HepG2 (cell line): ENCODE results near the gene MRPS7. TPM values are rescaled to one million over a fixed set of nuclear protein-coding genes. Genes with fewer than 3 reads are reported as not detected.

ENCODE experiments used
- ATF7-NPFF ChIP-seq: sonication (generic); formaldehyde crosslinking; IDR thresholded peaks from 2 replicates; pipeline ENCODE4 v1.8.1; 2023; ENCODE audit warnings: mild to moderate bottlenecking, low read depth, missing genetic modification reagents, moderate library complexity
- CENPT ChIP-seq: sonication (generic); formaldehyde crosslinking; IDR thresholded peaks from 2 replicates; pipeline ENCODE4 v1.8.0; 2022; ENCODE audit warnings: low read depth, mild to moderate bottlenecking, moderate library complexity, missing genetic modification reagents
- CERS6 ChIP-seq: sonication (generic); formaldehyde crosslinking; IDR thresholded peaks from 2 replicates; pipeline ENCODE4 v1.5.0; 2020; ENCODE audit warnings: missing genetic modification reagents
- HNF4G ChIP-seq, 2 experiments: sonication (generic) in 1 of 2; formaldehyde crosslinking in 1 of 2; IDR thresholded peaks; 2 replicates each; pipeline versions ENCODE4 v1.4.0 to v1.6.1; 2011 to 2020; ENCODE audit warnings: borderline replicate concordance in 2 of 2, low read depth in 2 of 2, mild to moderate bottlenecking in 2 of 2, low read length in 1 of 2, missing genetic modification reagents in 1 of 2, moderate library complexity in 1 of 2
- MZF1 ChIP-seq: sonication (generic); formaldehyde crosslinking; IDR thresholded peaks from 2 replicates; pipeline ENCODE4 v1.8.1; 2023; ENCODE audit warnings: mild to moderate bottlenecking, missing genetic modification reagents, borderline replicate concordance
- PCBP2 ChIP-seq: fragments of 200-400 bp; formaldehyde crosslinking; optimal IDR thresholded peaks from 2 replicates; pipeline ENCODE3; 2018; ENCODE audit warnings: low read length, low read depth; ENCODE audit not compliant: poor library complexity, severe bottlenecking
- POLR2A ChIP-seq, 2 experiments: IDR thresholded peaks; 2 replicates each; pipeline ENCODE4 v1.6.1; 2011; ENCODE audit warnings: low read depth in 2 of 2, low read length in 2 of 2, mild to moderate bottlenecking in 1 of 2, moderate library complexity in 1 of 2; ENCODE audit not compliant: insufficient read depth in 1 of 2
- RBFOX2 ChIP-seq: fragments of 200-400 bp; formaldehyde crosslinking; IDR thresholded peaks from 2 replicates; pipeline ENCODE4 v1.6.1; 2017; ENCODE audit warnings: low read depth, mild to moderate bottlenecking, low read length
- SAFB2 ChIP-seq: sonication (generic); formaldehyde crosslinking; IDR thresholded peaks from 2 replicates; pipeline ENCODE4 v1.5.1; 2020; ENCODE audit warnings: missing genetic modification reagents, low read depth, mild to moderate bottlenecking, borderline replicate concordance
- SIN3A ChIP-seq: IDR thresholded peaks from 2 replicates; pipeline ENCODE4 v1.6.1; 2011; ENCODE audit warnings: low read depth, mild to moderate bottlenecking, control low read depth, low read length, borderline replicate concordance
- SRF ChIP-seq: IDR thresholded peaks from 2 replicates; pipeline ENCODE4 v1.6.1; 2011; ENCODE audit warnings: mild to moderate bottlenecking, low read depth, low read length, moderate library complexity
- TGIF2 ChIP-seq: IDR thresholded peaks from 2 replicates; pipeline ENCODE4 v1.6.1; 2016; ENCODE audit warnings: control low read depth, missing compliant biosample characterization
- TP53 ChIP-seq: sonication (generic); formaldehyde crosslinking; conservative IDR thresholded peaks from 2 replicates; pipeline ENCODE4 v1.4.0; 2020; ENCODE audit warnings: missing genetic modification reagents
- ZMYM2 ChIP-seq: sonication (generic); formaldehyde crosslinking; IDR thresholded peaks from 2 replicates; pipeline ENCODE4 v1.8.0; 2022; ENCODE audit warnings: mild to moderate bottlenecking, missing genetic modification reagents
- ZNF101 ChIP-seq: sonication (generic); formaldehyde crosslinking; IDR thresholded peaks from 2 replicates; pipeline ENCODE4 v1.4.0; 2020; ENCODE audit warnings: mild to moderate bottlenecking, low read depth, missing genetic modification reagents, borderline replicate concordance
- ZNF605 ChIP-seq: sonication (generic); formaldehyde crosslinking; IDR thresholded peaks from 2 replicates; pipeline ENCODE4 v1.8.0; 2022; ENCODE audit warnings: mild to moderate bottlenecking, missing genetic modification reagents
- ZNF713 ChIP-seq: sonication (generic); formaldehyde crosslinking; IDR thresholded peaks from 2 replicates; pipeline ENCODE4 v1.4.0; 2020; ENCODE audit warnings: mild to moderate bottlenecking, missing genetic modification reagents
- ZNF790 ChIP-seq: sonication (generic); formaldehyde crosslinking; IDR thresholded peaks from 2 replicates; pipeline ENCODE4 v1.8.0; 2022; ENCODE audit warnings: missing genetic modification reagents, mild to moderate bottlenecking, borderline replicate concordance
- polyA plus RNA-seq, 8 experiments: library from polyadenylated mRNA; depleted of rRNA in 3 of 8; stranded (reverse) in 7 of 8; unstranded in 1 of 8; fragments of >200 nt; fragmentation: Illumina TruSeq in 4 of 8; extraction: Trizol in 4 of 8; gene quantifications; 2 replicates each; pipeline versions ENCODE4 v1.2.1 to v1.2.3, GENCODE V29; 2011 to 2016; ENCODE audit warnings: low read depth in 4 of 8, missing spikeins in 1 of 8, mixed read lengths in 1 of 8; ENCODE audit not compliant: insufficient read depth in 1 of 8
- total RNA-seq, 5 experiments: library from RNA; depleted of rRNA; stranded (reverse); fragments of >200 nt; fragmentation: Illumina TruSeq; extraction: Trizol; gene quantifications; 2 replicates each; pipeline ENCODE4 v1.2.3, GENCODE V29; 2016; ENCODE audit warnings: low read depth in 1 of 5
- TF ChIP-seq, protein P1 (sequence below): sonication (generic); formaldehyde crosslinking; IDR thresholded peaks from 2 replicates; pipeline ENCODE4 v1.9.0; 2021; ENCODE audit warnings: missing genetic modification reagents, borderline replicate concordance
- TF ChIP-seq, protein P2 (sequence below): sonication (generic); formaldehyde crosslinking; IDR thresholded peaks from 2 replicates; pipeline ENCODE4 v1.5.1; 2020; ENCODE audit warnings: mild to moderate bottlenecking, missing genetic modification reagents, moderate library complexity
- TF ChIP-seq, protein P3 (sequence below): sonication (generic); formaldehyde crosslinking; IDR thresholded peaks from 2 replicates; pipeline ENCODE4 v1.9.0; 2021; ENCODE audit warnings: missing genetic modification reagents, borderline replicate concordance
- TF ChIP-seq, protein P4 (sequence below): sonication (generic); formaldehyde crosslinking; IDR thresholded peaks from 2 replicates; pipeline ENCODE4 v1.8.1; 2023; ENCODE audit warnings: mild to moderate bottlenecking, missing genetic modification reagents

The MRPS7 gene
- total and polyA plus RNA-seq, 2 of the 13 experiments (the other 11 are each of a cell fraction or from before 2014, with no cell fraction given), result 97.0 to 162 TPM

DNA sequence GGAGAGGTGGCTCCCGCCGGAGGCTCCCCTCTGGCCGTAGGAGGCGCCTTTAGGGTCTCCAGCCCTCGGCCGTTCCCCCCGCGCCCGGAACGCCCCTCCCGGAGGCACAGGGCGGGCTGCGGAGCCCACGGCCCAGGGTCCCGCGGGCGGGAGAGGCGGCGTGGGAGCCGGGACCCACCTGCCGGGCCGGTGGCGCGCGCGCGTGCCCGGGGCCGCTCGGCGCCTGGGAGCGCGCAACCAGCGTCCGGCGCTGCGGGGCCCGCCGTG lies 9.2 kb downstream of the MRPS7 start, which contains the start of gene MIF4GD (continued):
- TF ChIP-seq MZF1 (CRISPR knock-in tag), result no peak
- TF ChIP-seq SRF, result 0 out of 2 replicates have a peak, but pooled peaks have one; percentile 36
- TF ChIP-seq, protein P1, sequence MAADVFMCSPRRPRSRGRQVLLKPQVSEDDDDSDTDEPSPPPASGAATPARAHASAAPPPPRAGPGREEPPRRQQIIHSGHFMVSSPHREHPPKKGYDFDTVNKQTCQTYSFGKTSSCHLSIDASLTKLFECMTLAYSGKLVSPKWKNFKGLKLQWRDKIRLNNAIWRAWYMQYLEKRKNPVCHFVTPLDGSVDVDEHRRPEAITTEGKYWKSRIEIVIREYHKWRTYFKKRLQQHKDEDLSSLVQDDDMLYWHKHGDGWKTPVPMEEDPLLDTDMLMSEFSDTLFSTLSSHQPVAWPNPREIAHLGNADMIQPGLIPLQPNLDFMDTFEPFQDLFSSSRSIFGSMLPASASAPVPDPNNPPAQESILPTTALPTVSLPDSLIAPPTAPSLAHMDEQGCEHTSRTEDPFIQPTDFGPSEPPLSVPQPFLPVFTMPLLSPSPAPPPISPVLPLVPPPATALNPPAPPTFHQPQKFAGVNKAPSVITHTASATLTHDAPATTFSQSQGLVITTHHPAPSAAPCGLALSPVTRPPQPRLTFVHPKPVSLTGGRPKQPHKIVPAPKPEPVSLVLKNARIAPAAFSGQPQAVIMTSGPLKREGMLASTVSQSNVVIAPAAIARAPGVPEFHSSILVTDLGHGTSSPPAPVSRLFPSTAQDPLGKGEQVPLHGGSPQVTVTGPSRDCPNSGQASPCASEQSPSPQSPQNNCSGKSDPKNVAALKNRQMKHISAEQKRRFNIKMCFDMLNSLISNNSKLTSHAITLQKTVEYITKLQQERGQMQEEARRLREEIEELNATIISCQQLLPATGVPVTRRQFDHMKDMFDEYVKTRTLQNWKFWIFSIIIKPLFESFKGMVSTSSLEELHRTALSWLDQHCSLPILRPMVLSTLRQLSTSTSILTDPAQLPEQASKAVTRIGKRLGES, result no peak
- TF ChIP-seq TGIF2 (CRISPR knock-in tag), result no peak
- TF ChIP-seq SIN3A, result peak; percentile 40; the same call in 1 of the 2 replicates
- TF ChIP-seq ZNF605, result peak; percentile 11
- TF ChIP-seq, protein P2, sequence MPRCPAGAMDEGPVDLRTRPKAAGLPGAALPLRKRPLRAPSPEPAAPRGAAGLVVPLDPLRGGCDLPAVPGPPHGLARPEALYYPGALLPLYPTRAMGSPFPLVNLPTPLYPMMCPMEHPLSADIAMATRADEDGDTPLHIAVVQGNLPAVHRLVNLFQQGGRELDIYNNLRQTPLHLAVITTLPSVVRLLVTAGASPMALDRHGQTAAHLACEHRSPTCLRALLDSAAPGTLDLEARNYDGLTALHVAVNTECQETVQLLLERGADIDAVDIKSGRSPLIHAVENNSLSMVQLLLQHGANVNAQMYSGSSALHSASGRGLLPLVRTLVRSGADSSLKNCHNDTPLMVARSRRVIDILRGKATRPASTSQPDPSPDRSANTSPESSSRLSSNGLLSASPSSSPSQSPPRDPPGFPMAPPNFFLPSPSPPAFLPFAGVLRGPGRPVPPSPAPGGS (CRISPR knock-in tag), result no peak
- no peak for TF ChIP-seq ZNF790 (CRISPR knock-in tag)
- TF ChIP-seq SAFB2 (CRISPR knock-in tag), result no peak
- peak in 1 of 2 experiments; percentile 20; a peak in 1 of 4 replicates for TF ChIP-seq POLR2A (IDR thresholded peaks at IDR 0.05; ENCODE audit: insufficient read depth in 1 of 2, low read depth in 2 of 2, low read length in 2 of 2)
- 0 out of 2 replicates have a peak, but pooled peaks have one; percentile 34 for TF ChIP-seq ZMYM2
- TF ChIP-seq, protein P3, sequence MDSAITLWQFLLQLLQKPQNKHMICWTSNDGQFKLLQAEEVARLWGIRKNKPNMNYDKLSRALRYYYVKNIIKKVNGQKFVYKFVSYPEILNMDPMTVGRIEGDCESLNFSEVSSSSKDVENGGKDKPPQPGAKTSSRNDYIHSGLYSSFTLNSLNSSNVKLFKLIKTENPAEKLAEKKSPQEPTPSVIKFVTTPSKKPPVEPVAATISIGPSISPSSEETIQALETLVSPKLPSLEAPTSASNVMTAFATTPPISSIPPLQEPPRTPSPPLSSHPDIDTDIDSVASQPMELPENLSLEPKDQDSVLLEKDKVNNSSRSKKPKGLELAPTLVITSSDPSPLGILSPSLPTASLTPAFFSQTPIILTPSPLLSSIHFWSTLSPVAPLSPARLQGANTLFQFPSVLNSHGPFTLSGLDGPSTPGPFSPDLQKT (CRISPR knock-in tag), result no peak
- TF ChIP-seq HNF4G (IDR thresholded peaks at IDR 0.05; ENCODE audit: borderline replicate concordance, low read depth, low read length), result no peak
- TF ChIP-seq HNF4G (CRISPR knock-in tag; IDR thresholded peaks at IDR 0.05; ENCODE audit: borderline replicate concordance, low read depth), result no peak
- peak; percentile 47 for TF ChIP-seq CENPT (CRISPR knock-in tag)
- TF ChIP-seq RBFOX2, result peak; percentile 67; the same call in 1 of the 2 replicates
- TF ChIP-seq PCBP2, result no peak
- no peak for TF ChIP-seq ZNF101 (CRISPR knock-in tag)
- no peak for TF ChIP-seq TP53 (CRISPR knock-in tag)
- no peak for TF ChIP-seq ATF7-NPFF (CRISPR knock-in tag)
- TF ChIP-seq ZNF713 (CRISPR knock-in tag), result no peak
- TF ChIP-seq, protein P4, sequence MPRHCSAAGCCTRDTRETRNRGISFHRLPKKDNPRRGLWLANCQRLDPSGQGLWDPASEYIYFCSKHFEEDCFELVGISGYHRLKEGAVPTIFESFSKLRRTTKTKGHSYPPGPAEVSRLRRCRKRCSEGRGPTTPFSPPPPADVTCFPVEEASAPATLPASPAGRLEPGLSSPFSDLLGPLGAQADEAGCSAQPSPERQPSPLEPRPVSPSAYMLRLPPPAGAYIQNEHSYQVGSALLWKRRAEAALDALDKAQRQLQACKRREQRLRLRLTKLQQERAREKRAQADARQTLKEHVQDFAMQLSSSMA, result 0 out of 2 replicates have a peak, but pooled peaks have one; percentile 7
- no peak for TF ChIP-seq CERS6 (CRISPR knock-in tag)
